ENCODE measurements around the gene PDLIM3. TPM values are rescaled to one million over a fixed set of nuclear protein-coding genes. Genes with fewer than 3 reads are reported as not detected.
"Not testable (repeated sequence)": the region's sequence is repeated elsewhere in the genome, so short reads cannot be mapped to it uniquely, and the experiment has no call there.

The PDLIM3 gene
- total RNA-seq, 1 donor from 2014 or later: 2.5 TPM

DNA sequence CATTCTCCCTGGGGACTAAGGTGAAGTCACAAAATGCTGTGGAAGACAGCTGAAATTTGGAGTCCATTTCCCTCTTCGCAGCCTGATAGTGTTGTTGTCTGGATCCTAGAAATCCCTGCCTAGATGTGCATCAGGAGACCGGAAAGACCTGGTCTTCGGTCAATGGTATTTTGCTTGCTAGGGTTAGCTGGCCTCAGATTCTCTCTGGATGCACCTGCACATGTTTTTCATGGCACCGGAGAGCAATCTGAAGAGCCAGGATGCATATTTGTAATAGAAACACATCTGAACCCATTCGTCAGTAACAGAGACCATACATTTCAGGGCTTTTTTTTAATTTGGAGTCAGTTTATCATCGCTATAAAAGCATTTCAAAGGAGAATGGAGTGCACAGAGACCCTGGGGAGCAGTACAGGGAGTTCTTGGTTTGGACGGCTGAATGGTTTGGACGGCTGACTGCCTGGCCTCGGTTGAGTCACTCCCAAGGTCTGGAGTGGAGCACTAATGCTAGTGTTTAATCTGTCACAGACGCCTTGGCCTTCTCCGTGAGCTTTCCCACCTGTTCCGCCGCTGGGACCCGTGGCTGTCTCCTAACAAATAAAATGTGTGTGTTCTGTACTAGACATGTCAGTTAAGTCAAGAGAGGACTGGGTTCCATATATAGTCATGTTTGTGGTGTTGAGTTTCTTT, 7.5 kb upstream of the PDLIM3 start:
- H3K27me3 Mint-ChIP-seq (ENCODE audit: low read depth): peaks cover 9% of the 10 kb centered on the region
- no peaks in the 10 kb centered on the region for H3K36me3 Mint-ChIP-seq (ENCODE audit: low read depth)
- intact Hi-C loops (cut with micrococcal nuclease): no loop called here
- H3K4me1 Mint-ChIP-seq (ENCODE audit: low read depth): no peaks in the 10 kb centered on the region
- H3K9me3 Mint-ChIP-seq: no peaks in the 10 kb centered on the region
- H3K4me3 Mint-ChIP-seq (ENCODE audit: low read depth): no peak overlapping the region
- H3K27ac Mint-ChIP-seq: no peak overlapping the region
- no peak for DNase-seq (ENCODE audit: low spot score)

DNA sequence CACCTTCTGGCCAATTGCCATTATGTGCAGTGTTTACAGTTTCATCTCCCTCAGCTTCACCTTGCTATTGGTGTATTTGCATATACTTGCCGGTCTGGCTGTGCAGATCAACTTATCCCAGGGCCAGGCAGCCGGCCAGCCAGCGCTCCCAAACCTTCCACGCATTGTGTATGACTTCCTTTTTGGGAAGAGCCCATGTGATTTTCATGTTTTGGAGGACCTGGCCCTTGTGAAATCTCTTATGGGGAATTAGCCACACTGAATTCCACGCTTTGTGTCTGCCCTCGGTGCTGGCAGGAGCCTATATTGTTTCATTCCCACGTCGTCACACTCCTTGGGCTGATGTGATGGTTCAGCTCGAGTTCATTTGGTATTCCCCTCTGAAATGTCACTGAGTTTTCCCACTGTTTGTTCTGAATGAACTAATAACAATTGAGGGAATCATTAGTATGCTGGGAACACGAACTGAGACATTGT, 6.0 kb upstream of the PDLIM3 start:
- H3K4me3 Mint-ChIP-seq (ENCODE audit: low read depth): no peak overlapping the region
- peaks cover 15% of the 10 kb centered on the region for H3K27me3 Mint-ChIP-seq (ENCODE audit: low read depth)
- no peaks in the 10 kb centered on the region for H3K9me3 Mint-ChIP-seq
- no peaks in the 10 kb centered on the region for H3K36me3 Mint-ChIP-seq (ENCODE audit: low read depth)
- intact Hi-C loops (cut with micrococcal nuclease): no loop called here
- no peaks in the 10 kb centered on the region for H3K4me1 Mint-ChIP-seq (ENCODE audit: low read depth)
- no peak overlapping the region for H3K27ac Mint-ChIP-seq
- DNase-seq (ENCODE audit: low spot score): no peak

DNA sequence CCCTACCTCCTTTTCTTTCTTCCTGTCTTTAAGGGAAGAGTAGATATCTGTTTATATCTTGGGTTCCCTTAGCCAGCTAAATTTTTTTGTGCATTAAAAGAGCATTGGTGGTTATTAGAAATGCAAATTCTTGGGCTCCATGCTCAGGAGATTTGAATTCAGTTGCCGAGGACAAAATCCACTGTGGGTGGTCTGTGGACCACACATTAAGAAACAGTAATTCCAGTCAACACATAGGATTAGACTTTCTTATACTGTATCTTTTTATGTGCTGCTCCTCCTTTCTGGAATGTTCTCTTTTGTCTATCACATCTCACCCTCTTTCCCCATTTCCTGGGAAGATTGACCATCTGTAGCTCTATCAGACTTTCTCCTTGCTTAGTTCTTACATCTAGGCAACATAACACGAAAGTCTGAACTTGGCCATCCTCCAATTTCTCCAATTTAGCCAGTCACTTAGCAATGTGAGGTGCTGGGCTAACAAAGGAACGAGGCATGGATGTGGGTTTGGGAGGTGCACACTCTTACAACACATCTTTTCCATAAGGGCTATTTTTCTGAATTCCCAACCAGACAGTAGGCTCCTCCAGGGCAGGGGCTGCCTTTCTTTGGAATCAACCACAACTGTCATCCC, 5.3 kb upstream of the PDLIM3 start:
- Mint-ChIP-seq H3K27ac (no peak overlapping the region), H3K36me3 (ENCODE audit: low read depth) (no peaks in the 10 kb centered on the region), H3K4me3 (ENCODE audit: low read depth) (no peak overlapping the region), H3K4me1 (ENCODE audit: low read depth) (peaks cover 2% of the 10 kb centered on the region), H3K27me3 (ENCODE audit: low read depth) (peaks cover 21% of the 10 kb centered on the region), H3K9me3 (no peaks in the 10 kb centered on the region)
- intact Hi-C loops (cut with micrococcal nuclease): no loop called here
- DNase-seq (ENCODE audit: low spot score): no peak

DNA sequence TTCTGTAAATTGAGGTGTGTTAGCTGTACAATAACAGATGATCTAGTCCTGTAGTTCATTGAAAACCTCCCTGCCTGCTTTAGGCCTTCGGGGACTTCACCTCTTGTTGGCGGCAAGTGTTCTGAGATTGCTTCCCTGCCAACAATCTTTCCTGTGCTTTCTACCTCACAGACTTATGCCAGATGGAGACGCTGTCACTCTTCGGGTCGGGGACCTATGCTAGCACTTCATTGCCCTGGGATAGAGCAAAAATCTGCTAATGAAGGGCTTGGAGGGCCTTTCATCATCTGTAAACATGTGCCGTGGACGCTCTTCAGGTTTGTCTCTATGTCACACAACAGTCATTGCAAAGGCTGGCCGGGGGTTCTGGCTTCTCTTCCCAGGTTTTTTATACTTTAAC, 4.7 kb upstream of the PDLIM3 start:
- H3K36me3 Mint-ChIP-seq (ENCODE audit: low read depth): no peaks in the 10 kb centered on the region
- no peak overlapping the region for H3K4me3 Mint-ChIP-seq (ENCODE audit: low read depth)
- no peak overlapping the region for H3K27ac Mint-ChIP-seq
- H3K4me1 Mint-ChIP-seq (ENCODE audit: low read depth): peaks cover 2% of the 10 kb centered on the region
- intact Hi-C loops (cut with micrococcal nuclease): no loop called here
- peaks cover 22% of the 10 kb centered on the region for H3K27me3 Mint-ChIP-seq (ENCODE audit: low read depth)
- DNase-seq (ENCODE audit: low spot score): no peak
- H3K9me3 Mint-ChIP-seq: no peaks in the 10 kb centered on the region

DNA sequence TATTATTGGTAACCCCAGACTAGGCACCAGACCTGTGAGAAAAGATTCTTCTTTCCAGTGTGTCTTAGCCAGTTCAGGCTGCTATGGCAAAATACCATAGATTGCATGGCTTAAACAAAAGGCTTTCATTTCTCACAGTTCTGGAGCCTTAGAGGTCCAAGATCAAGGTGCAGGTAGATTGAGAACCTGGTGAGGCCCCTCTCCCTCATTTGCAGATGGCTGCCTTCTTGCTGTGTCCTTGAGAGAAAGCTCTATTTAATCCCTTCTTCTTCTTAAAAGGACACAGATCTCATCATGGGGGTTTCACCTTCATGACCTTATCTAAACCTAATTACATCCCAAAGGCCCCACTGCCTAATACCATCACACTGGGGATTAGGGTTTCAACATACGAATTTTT, 3.5 kb upstream of the PDLIM3 start:
- no peak for DNase-seq (ENCODE audit: low spot score)
- Mint-ChIP-seq H3K4me3 (ENCODE audit: low read depth) (no peak overlapping the region), H3K27ac (no peak overlapping the region), H3K36me3 (ENCODE audit: low read depth) (no peaks in the 10 kb centered on the region), H3K27me3 (ENCODE audit: low read depth) (peaks cover 30% of the 10 kb centered on the region), H3K4me1 (ENCODE audit: low read depth) (peaks cover 4% of the 10 kb centered on the region), H3K9me3 (no peaks in the 10 kb centered on the region)
- intact Hi-C loops (cut with micrococcal nuclease): loop anchor here (5.0 to 10.0 kb wide), 2 partner anchors 48 to 524 kb away; partner anchors contain the start of gene HELT

DNA sequence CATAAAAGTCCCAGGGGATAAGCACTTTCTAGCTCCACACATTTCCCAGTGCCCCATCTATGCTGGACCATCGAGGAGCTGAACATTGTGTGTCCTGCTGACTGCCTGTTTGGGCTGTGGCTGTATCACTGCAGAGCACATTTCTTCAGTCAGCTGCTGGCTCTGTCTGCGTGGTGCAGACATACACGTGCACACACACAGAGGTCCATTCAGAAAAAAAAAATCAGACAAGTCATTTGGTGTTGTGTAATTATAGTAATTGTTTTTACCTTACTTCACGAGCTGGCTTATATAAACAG, 1.1 kb upstream of the PDLIM3 start:
- intact Hi-C loops (cut with micrococcal nuclease): loop anchor here (5.0 to 10.0 kb wide), 2 partner anchors 51 to 522 kb away; partner anchors contain the start of gene HELT
- Mint-ChIP-seq H3K4me1 (ENCODE audit: low read depth) (peaks cover 4% of the 10 kb centered on the region), H3K4me3 (ENCODE audit: low read depth) (no peak overlapping the region)

DNA sequence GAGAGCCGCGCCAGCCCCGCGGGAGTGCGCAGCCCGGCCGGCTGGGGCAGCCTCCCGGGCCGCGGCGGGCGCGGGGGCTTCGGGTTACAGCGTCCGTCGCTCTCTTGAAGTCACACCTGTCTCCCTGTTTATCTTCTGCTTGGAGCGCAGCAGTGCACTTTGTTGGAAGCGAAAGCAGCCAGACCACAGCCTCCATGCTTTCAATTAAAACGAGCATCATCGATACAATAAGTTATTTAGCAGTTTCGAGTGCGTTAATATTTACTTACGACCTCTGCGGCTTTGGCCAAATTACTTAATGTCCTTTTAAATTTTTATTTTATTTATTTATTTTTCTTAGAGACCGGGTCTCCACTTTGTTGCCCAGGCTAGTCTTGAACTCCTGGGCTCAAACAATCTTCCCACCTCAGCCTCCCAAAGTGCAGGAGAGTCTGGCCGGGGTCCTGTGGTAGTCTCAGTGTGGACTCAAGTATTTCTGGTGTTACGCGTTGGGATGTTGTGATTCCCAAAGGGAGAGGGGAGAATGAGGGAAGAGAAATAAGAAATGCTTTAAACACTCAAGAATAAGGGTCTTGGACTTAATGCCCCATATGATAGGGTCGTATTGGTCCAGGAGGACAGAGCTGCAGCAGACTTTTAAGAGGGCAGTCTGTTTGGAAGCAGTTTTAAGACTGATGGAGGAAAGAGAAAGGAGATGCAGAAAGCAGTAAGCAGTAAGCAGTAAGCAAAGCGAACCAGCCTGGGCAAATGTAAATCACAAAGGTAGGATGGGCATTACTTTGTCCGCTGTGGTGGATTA, 504 bp upstream of the PDLIM3 start:
- no peak overlapping the region for H3K27ac Mint-ChIP-seq
- intact Hi-C loops (cut with micrococcal nuclease): loop anchor here (5.0 to 10.0 kb wide), 2 partner anchors 51 to 521 kb away; partner anchors contain the start of gene HELT
- H3K36me3 Mint-ChIP-seq (ENCODE audit: low read depth): no peaks in the 10 kb centered on the region
- H3K9me3 Mint-ChIP-seq: no peaks in the 10 kb centered on the region
- peaks cover 4% of the 10 kb centered on the region for H3K4me1 Mint-ChIP-seq (ENCODE audit: low read depth)
- H3K4me3 Mint-ChIP-seq (ENCODE audit: low read depth): no peak overlapping the region
- peaks cover 37% of the 10 kb centered on the region for H3K27me3 Mint-ChIP-seq (ENCODE audit: low read depth)
- no peak for DNase-seq (ENCODE audit: low spot score)

More for the DNA sequence above, 1.1 kb upstream of the PDLIM3 start:
- no peak for DNase-seq (ENCODE audit: low spot score)
- H3K9me3 Mint-ChIP-seq: no peaks in the 10 kb centered on the region
- no peaks in the 10 kb centered on the region for H3K36me3 Mint-ChIP-seq (ENCODE audit: low read depth)
- no peak overlapping the region for H3K27ac Mint-ChIP-seq
- H3K27me3 Mint-ChIP-seq (ENCODE audit: low read depth): peaks cover 37% of the 10 kb centered on the region

DNA sequence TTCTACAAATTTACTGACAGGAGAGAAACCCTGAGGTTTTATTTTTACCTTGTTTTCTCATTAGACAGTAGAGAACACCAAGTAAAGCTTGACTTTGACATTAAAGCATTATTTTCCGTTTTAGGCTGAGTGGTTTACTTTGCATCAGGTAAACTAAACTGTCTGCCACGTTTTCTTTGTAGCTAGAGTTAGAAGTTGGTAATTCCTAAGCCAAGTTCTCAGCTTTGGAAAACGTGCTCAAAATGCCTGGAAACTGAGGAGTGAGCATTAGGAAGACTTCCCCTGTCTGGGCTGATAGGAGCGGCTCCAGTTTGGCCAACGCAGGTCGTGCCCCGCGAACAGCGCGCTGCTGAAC, 819 bp downstream of the PDLIM3 start:
- H3K36me3 Mint-ChIP-seq (ENCODE audit: low read depth): no peaks in the 10 kb centered on the region
- peaks cover 4% of the 10 kb centered on the region for H3K4me1 Mint-ChIP-seq (ENCODE audit: low read depth)
- no peak overlapping the region for H3K4me3 Mint-ChIP-seq (ENCODE audit: low read depth)
- no peak for DNase-seq (ENCODE audit: low spot score)
- no peaks in the 10 kb centered on the region for H3K9me3 Mint-ChIP-seq
- intact Hi-C loops (cut with micrococcal nuclease): loop anchor here (10.0 kb wide), 1 partner anchor 520 kb away; the partner anchor contains the start of gene HELT
- peaks cover 44% of the 10 kb centered on the region for H3K27me3 Mint-ChIP-seq (ENCODE audit: low read depth)
- H3K27ac Mint-ChIP-seq: no peak overlapping the region

DNA sequence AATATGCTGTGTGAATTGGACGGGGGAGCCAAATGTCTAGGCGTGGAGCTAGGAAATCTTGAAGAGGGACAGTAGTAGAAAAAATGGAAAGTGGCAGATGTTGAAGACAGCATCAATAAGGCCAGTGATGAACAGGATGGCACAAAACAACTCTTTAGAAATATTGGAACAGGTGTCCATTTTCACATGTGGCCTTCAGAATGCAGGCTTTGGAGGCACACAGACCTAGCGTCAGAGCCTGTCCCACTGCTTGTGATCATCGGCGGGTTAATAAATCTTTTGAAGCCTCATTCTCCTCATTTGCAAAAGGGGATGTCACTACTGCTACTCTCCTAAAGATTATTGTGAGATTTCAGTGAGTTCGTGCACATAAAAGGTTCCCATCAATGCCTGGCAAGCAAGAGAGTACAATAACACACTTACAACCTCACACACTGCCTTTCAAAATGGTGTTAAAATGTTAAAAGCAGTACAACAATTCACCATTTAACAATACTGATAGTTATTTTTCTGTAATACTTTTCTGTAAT, 2.4 kb downstream of the PDLIM3 start:
- no peaks in the 10 kb centered on the region for H3K9me3 Mint-ChIP-seq
- no peaks in the 10 kb centered on the region for H3K36me3 Mint-ChIP-seq (ENCODE audit: low read depth)
- H3K27ac Mint-ChIP-seq: no peak overlapping the region
- H3K4me1 Mint-ChIP-seq (ENCODE audit: low read depth): peaks cover 4% of the 10 kb centered on the region
- no peak overlapping the region for H3K4me3 Mint-ChIP-seq (ENCODE audit: low read depth)
- DNase-seq (ENCODE audit: low spot score): no peak
- H3K27me3 Mint-ChIP-seq (ENCODE audit: low read depth): peaks cover 47% of the 10 kb centered on the region
- intact Hi-C loops (cut with micrococcal nuclease): loop anchor here (10.0 kb wide), 1 partner anchor 518 kb away; the partner anchor contains the start of gene HELT

DNA sequence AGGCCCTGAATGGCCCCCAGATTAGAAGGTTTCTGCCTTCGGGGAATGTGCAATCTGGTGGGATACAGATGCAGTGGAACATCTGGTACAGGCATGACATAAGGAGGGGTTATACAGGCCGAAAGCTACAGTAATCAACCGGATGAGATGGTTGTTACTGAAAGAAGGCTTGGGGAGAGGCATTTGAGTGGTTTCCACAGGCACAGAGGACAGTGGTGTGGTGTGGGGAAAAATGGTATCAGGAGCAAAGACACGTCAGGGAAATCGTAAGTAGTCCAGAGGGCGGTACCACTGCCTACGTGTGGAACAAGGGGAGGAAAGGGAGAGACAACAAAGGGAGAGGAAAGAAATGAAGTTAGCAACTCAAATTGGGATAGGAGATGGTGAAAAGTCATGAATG, 3.0 kb downstream of the PDLIM3 start:
- intact Hi-C loops (cut with micrococcal nuclease): loop anchor here (10.0 kb wide), 1 partner anchor 517 kb away; the partner anchor contains the start of gene HELT
- peaks cover 48% of the 10 kb centered on the region for H3K27me3 Mint-ChIP-seq (ENCODE audit: low read depth)
- no peak overlapping the region for H3K27ac Mint-ChIP-seq
- H3K4me1 Mint-ChIP-seq (ENCODE audit: low read depth): peaks cover 4% of the 10 kb centered on the region
- no peaks in the 10 kb centered on the region for H3K9me3 Mint-ChIP-seq
- H3K4me3 Mint-ChIP-seq (ENCODE audit: low read depth): no peak overlapping the region
- no peak for DNase-seq (ENCODE audit: low spot score)
- no peaks in the 10 kb centered on the region for H3K36me3 Mint-ChIP-seq (ENCODE audit: low read depth)

DNA sequence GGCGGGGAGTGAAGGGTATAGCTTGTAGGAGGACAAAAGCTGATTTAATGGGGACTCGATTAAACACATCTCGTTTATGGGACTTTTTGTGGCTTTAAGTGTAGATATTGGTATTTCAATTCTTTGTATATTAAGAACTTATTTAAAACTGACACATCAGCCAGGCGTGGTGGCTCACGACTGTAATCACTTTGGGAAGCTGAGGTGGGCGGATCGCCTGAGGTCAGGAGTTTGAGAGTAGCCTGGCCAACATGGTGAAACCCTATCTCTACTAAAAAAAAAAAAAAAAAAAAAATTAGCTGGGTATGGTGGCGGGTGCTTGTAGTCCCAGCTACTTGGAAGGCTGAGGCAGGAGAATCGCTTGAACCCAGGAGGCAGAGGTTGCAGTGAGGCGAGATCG, 3.7 kb downstream of the PDLIM3 start:
- H3K9me3 Mint-ChIP-seq; DNase-seq (ENCODE audit: low spot score); H3K4me3 Mint-ChIP-seq (ENCODE audit: low read depth); H3K4me1 Mint-ChIP-seq (ENCODE audit: low read depth); H3K27ac Mint-ChIP-seq; H3K36me3 Mint-ChIP-seq (ENCODE audit: low read depth): not testable (repeated sequence)
- peaks cover 51% of the 10 kb centered on the region for H3K27me3 Mint-ChIP-seq (ENCODE audit: low read depth)
- intact Hi-C loops (cut with micrococcal nuclease): loop anchor here (10.0 kb wide), 1 partner anchor 517 kb away; the partner anchor contains the start of gene HELT

DNA sequence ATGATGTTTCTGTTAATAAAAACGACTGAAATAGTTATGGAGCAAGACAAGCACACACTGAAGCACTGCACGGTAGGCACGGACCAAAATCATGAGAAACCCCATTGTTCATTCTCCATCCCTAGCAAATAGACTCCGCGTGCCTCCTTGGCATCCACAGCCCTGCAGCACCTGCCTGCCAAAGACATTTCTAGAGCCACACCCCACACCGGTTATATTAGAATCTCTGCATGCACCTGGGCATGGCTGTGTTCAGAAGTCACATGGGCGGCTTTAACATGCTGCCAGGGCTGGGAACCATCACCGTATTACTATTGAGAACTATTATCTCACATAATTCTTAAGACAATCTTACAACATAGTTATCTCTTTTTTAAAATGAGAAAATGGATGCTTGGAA, 5.9 kb downstream of the PDLIM3 start:
- intact Hi-C loops (cut with micrococcal nuclease): no loop called here
- H3K27ac Mint-ChIP-seq: no peak overlapping the region

More for the DNA sequence above, 5.9 kb downstream of the PDLIM3 start:
- no peak for DNase-seq (ENCODE audit: low spot score)
- Mint-ChIP-seq H3K4me1 (ENCODE audit: low read depth) (no peaks in the 10 kb centered on the region), H3K4me3 (ENCODE audit: low read depth) (no peak overlapping the region), H3K36me3 (ENCODE audit: low read depth) (no peaks in the 10 kb centered on the region), H3K27me3 (ENCODE audit: low read depth) (peaks cover 44% of the 10 kb centered on the region), H3K9me3 (no peaks in the 10 kb centered on the region)

All from activated T-helper 2 cell treated with anti-CD3 and anti-CD28 coated beads, Interferon-gamma antibody, Interleukin-2, Interleukin-4, amounts not matched to agents 10 μg/mL and 5 μg/mL and 100 μg/mL, durations not matched to agents 14 hours and 24 hours and 36 hours (primary cell).